ENCODE measurements around the gene ADD3.
A peak's percentile ranks its signal among the peaks of the same experiment; 100 is the strongest.
"Not testable (repeated sequence)": the region's sequence is repeated elsewhere in the genome, so short reads cannot be mapped to it uniquely, and the experiment has no call there.

The ADD3 gene

DNA sequence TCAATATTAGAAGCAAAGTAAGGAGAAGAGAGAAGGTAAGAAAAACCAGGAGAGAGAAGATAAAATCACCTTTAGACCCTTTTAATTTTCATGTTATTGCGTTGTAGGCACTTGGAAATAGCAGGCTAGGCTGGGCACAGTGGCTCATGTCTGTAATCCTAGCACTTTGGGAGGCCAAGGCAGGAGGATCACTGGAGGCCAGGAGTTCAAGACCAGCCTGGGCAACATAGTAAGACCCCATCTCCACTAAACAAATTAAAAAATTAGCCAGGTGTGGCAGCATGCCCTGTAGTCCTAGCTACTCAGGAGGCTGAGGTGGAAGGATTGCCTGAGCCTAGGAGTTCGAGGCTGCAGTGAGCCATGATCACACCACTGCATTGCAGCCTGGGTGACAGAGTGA is 106.9 kb downstream of the ADD3 start:
- not testable (repeated sequence) for DNase-seq

GRCh38 chr10:110115784-110116520 is 108.2 kb downstream of the ADD3 start:
- no peak for DNase-seq

DNA sequence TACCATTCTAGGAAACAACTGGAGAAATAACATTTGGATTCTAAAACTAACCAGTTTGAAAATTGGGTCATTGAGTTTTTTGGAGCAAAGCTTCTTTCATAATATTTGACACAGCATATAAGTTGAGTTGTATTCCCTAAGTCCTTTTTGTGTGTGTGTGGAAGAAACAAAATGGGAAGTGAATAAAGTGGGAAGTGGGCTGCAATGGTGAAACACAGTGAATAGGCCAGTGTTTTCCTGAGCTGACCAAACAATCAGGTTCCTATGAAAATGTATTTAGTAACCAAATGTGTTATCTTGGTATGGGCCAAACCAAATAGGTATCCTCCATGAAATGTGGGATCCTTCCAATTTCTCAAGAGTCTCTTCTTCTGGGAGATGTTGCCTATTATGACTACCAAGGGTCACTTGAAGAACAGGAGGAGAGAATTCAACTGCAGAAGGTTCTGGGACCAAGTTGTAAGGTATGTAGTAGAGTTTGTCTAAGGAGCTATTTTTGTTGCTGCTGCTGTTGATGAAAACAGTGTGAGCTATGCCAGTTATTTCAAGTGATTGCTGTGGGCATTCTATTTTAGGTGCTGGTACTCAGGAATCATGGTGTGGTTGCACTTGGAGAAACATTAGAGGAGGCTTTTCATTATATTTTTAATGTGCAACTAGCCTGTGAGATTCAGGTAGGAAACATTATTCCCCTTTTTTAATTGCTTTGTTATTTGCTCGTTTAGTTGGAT is 111.3 kb downstream of the ADD3 start:
- no peak for DNase-seq

GRCh38 chr10:110123594-110123993 is 115.8 kb downstream of the ADD3 start:
- DNase-seq: no peak

DNA sequence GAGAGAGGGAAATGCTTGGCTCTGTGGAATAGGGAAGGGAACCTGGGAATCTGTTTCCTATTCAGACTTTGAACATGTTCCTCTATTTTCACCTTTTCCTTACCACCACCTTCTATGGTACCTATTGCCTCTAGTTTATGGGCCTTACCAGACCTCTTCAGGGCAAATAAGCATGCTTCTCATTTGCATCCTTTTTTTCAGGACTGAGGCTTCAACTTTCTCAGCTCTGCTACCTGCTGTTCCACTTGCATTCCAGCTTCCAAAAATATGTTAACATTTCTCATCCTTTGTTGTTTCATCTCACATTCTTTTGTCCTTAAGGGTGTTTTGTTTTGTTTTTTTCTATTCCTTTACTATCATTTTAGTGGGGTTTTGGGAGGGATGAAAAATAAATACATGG is 121.7 kb downstream of the ADD3 start:
- DNase-seq: no peak

DNA sequence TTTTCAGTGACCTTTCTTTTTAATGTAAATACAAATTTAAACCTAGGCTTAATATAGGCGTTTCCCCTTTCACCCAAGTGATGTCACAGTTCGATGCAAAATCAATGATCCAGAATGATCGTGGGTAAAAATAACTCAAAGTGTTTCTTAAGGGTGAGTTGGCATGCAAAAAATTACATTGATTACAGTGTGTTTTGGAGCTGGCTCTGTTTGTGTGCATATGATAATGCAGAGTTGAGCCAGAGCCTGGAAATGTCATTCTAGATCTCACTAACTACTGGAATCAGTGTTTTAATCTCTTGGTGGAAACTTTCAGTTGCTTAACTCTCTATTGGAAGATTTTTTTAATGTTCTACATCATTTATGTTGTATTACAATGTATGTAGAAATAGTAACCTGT is 127.1 kb downstream of the ADD3 start:
- no peak for DNase-seq

GRCh38 chr10:110135836-110136235 is 128.1 kb downstream of the ADD3 start:
- DNase-seq: not testable (repeated sequence)

DNA sequence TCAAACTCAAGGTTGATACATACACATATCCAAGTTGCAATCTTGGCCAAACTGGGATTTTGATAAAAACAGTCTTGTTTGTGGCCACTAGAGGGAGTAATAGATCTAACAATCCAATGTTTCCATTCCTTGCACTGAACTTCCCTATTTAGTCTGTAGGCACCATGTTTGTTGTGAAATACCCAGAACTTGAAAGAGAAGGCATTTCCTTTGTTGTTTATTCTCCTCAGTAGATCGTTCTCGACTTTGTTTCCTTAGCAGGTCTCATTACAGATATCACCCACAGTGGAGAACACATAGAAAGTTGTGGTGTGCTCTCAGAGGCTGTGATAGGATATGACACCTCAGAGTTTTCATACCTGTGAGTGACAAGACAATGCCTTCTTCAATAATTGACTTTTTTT is 129.4 kb downstream of the ADD3 start:
- peak; percentile 83 for DNase-seq

DNA sequence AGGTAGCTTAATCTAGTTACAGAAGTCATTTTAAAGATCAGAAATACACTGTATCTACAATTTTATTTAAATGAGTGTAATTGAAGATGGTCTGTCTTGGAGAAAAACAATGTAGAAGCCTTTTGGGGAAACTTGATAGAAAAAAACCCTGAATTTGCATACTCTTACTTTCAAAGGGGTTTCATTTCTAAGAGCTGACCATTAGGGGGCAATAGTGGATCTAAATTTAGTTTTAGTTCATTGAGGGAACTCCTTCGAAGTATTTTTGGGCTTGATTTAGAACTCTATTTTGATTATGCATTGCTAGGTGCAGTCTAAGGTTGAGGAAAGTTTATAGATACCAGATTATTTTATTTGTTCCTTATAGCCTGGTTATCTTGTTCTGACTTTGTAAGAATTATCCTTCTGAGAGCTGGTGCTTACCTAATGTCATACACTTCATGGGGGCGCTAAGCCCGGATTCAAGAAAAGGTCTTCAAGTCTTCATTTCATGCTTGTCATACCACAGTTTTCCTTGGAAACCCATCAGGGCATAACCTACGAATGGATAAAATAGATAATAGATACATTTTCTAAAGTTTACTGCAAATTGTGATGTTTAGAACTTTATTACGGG is 130.5 kb downstream of the ADD3 start:
- peak; percentile 60 for DNase-seq

DNA sequence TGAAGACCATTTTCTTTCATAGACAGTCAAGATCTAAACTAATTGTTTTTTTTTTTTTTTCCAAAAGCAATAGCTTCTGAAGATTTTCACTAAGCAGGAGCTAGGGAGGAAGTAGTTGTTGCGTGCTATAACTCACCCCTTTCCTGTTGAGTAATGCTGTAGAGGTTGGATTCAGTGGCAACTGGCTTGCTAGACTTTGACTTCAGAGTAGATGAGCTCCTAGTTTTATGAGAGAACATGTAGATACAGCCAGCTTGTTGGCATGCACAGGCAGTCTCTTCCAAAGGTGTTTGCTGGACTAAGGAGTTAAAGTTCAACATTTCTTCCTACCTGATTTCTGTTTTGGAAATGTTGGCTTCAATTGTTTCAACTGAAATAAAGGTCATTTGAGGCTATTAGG is 133.4 kb downstream of the ADD3 start:
- peak; percentile 96 for DNase-seq

GRCh38 chr10:110141871-110142635 is 134.3 kb downstream of the ADD3 start:
- DNase-seq: peak; percentile 95

DNA sequence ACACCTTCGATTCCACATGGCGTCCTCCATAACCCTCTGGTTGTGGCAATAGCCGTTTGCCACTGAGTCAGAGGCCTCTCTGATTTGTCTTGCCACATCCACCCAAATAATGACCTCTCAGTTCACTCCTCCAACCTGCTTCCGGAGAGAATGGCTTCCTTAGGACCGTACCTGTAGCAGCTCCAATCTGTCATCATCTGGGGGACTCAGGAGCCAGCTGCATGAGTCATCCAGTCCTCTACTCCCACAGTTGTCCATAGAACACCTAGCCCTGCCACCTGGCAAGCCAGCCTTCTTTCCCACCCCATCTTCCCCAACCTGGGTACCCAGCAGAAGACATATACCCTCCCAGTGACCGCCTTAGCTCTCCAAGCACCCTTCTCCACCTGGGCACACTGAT is 135.2 kb downstream of the ADD3 start:
- no peak for DNase-seq

DNA sequence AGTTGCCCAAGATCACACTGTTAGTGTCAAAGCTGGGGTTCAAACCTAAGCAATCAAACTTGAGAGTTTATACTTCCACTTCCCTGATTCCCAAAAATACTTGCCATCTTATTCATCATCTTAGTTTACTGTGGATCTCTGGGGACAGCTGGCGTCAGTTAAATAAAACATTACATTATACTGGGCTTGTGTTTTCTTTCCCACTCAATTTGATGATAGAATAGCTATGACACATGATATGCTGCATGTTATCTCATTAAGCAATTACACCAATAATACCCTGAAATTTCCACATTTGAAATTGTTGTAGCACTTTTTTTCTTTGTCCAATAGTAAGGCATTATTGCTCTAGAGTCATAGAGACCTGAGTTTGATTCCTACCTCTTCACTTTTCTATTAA is 136.7 kb downstream of the ADD3 start:
- DNase-seq: no peak

GRCh38 chr10:110147961-110148360 is 140.2 kb downstream of the ADD3 start:
- DNase-seq: no peak

GRCh38 chr10:110149259-110149658 is 141.5 kb downstream of the ADD3 start:
- no peak for DNase-seq

GRCh38 chr10:110150046-110150445 is 142.3 kb downstream of the ADD3 start:
- no peak for DNase-seq

- no peak for DNase-seq
These were observed 143.2 kb downstream of the ADD3 start for GRCh38 chr10:110150981-110151380.

- no peak for DNase-seq
These were observed 143.7 kb downstream of the ADD3 start for GRCh38 chr10:110151467-110151866.

DNA sequence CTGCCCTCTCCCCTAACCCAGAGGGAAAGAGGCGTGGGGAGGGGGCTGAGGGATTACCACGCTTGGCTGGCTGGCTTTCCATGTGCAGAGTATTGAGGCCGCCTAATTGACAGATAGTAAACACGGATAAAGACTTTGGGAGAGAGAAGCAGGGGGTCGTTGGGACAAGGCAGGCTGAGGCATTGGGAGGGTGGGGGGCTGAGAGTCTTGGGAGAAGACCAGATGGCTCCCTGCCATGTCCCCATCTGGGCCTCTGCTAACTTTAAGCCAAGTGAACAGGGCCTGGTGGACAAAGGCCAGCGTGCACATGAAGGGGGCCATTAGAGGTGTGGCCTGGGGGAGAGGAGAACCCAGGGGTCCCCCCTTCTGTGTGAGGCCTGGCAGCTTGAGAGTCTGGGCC is 144.2 kb downstream of the ADD3 start:
- DNase-seq: no peak

GRCh38 chr10:110153396-110153795 is 145.6 kb downstream of the ADD3 start:
- no peak for DNase-seq

DNA sequence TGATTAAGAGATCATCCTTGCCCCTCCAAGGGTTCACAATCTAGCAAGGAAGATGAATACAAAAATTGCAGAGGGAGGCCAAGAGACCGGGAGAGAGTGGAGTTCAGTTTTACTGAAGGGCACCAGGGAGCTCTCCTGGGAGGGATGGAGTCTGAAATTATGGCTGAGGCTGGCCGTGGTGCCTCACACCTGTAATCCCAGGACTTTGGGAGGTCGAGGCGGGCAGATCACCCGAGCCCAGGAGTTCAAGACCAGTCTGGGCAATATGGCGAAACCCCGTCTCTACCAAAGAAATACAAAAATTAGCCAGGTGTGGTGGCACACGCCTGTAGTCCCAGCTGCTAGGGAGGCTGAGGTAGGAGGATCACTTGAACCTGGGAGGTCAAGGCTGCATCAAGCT is 148.3 kb downstream of the ADD3 start:
- DNase-seq: no peak

- no peak for DNase-seq
These were observed 150.5 kb downstream of the ADD3 start for GRCh38 chr10:110158051-110159005.
